GM10266 (cell line): ENCODE results near the gene TMCO4.

ENCODE experiments used
- DNase-seq: peaks from one replicate; pipeline ENCODE4 v3.0.0; 2012; ENCODE audit errors: extremely low spot score
- CTCF ChIP-seq: IDR thresholded peaks from 2 replicates; pipeline ENCODE4 v1.5.1; 2012; ENCODE audit warnings: mild to moderate bottlenecking, low read depth; ENCODE audit not compliant: control insufficient read depth, insufficient read depth; ENCODE audit errors: missing control alignments

Gene TMCO4

GRCh38 chr1:19690342-19690741 is 109.4 kb downstream of the TMCO4 start:
- DNase-seq, result no peak
- TF ChIP-seq CTCF, result no peak

GRCh38 chr1:19689856-19690255 is 109.9 kb downstream of the TMCO4 start:
- DNase-seq, result no peak
- no peak for TF ChIP-seq CTCF

GRCh38 chr1:19689085-19689757 is 110.5 kb downstream of the TMCO4 start:
- no peak for DNase-seq
- no peak for TF ChIP-seq CTCF

- DNase-seq, result no peak
- TF ChIP-seq CTCF, result no peak
Measured at GRCh38 chr1:19688041-19688842, 111.5 kb downstream of the TMCO4 start.

- no peak for DNase-seq
- no peak for TF ChIP-seq CTCF
Measured at GRCh38 chr1:19687414-19687813, 112.3 kb downstream of the TMCO4 start.

- no peak for DNase-seq
- no peak for TF ChIP-seq CTCF
Measured at GRCh38 chr1:19685994-19686393, 113.7 kb downstream of the TMCO4 start.

- no peak for DNase-seq
- no peak for TF ChIP-seq CTCF
Measured at GRCh38 chr1:19684677-19685076, 115.0 kb downstream of the TMCO4 start.
